ENCODE results near the gene LCNL1.

The LCNL1 gene

GRCh38 chr9:136947028-136947891, 35.5 kb upstream of the LCNL1 start:
- DNase-seq, result no peak

GRCh38 chr9:136947955-136948510, 34.8 kb upstream of the LCNL1 start:
- peak; percentile 57 for DNase-seq

- peak; percentile 33 for DNase-seq
Observed at GRCh38 chr9:136949239-136949816, 33.5 kb upstream of the LCNL1 start.

- peak; percentile 99 for DNase-seq
Observed at GRCh38 chr9:136949817-136950655, 32.8 kb upstream of the LCNL1 start.

GRCh38 chr9:136950656-136951276, 32.0 kb upstream of the LCNL1 start:
- DNase-seq, result no peak

GRCh38 chr9:136951541-136952320, 31.1 kb upstream of the LCNL1 start, which contains the start of gene LCN12:
Gene LCN12, plus strand, starts transcription at chr9:136952273. Its CDS starts 55 bp downstream, at chr9:136952328.
- no peak for DNase-seq

- DNase-seq, result no peak
Observed at GRCh38 chr9:136952321-136952850, 30.4 kb upstream of the LCNL1 start.

GRCh38 chr9:136952876-136953770, 29.7 kb upstream of the LCNL1 start:
- DNase-seq, result no peak

GRCh38 chr9:136953771-136954269, 29.0 kb upstream of the LCNL1 start:
- no peak for DNase-seq

GRCh38 chr9:136954270-136955083, 28.3 kb upstream of the LCNL1 start:
- no peak for DNase-seq

GRCh38 chr9:136955202-136955942, 27.4 kb upstream of the LCNL1 start:
- no peak for DNase-seq

GRCh38 chr9:136955943-136956335, 26.9 kb upstream of the LCNL1 start:
- DNase-seq, result no peak

GRCh38 chr9:136956604-136957003, 26.2 kb upstream of the LCNL1 start:
- no peak for DNase-seq

- DNase-seq, result no peak
Observed at GRCh38 chr9:136957461-136957860, 25.3 kb upstream of the LCNL1 start.

- no peak for DNase-seq
Observed at GRCh38 chr9:136957901-136958300, 24.9 kb upstream of the LCNL1 start.

- DNase-seq, result no peak
Observed at GRCh38 chr9:136958473-136958872, 24.3 kb upstream of the LCNL1 start.

GRCh38 chr9:136958898-136959850, 23.6 kb upstream of the LCNL1 start:
- DNase-seq, result no peak

Measured in RPMI8226 (cell line).